Measurements from ENCODE around the gene ID2. TPM values are rescaled to one million over a fixed set of nuclear protein-coding genes. Genes with fewer than 3 reads are reported as not detected.

Gene ID2
- total RNA-seq, 1 experiment from 2014 or later = 249 TPM

DNA sequence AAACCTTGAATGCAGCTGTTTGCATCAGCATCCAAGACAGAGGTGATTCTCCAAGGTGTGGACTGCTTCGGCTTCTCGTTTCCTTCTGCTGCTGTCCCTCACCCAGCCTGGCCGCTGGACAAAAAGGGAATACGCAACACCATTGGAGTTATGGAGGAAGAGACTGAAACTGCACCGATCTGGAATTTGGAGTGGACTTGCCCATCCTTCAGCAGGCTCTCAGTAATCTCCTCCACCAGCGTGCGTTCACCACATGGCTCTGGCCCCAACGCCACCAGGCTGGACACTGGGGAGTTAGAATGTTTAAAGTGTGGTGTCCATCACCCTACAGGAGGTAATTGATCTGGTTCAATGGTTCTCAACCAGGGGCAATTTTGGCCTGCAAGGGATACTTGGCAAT is 41.4 kb upstream of the ID2 start:
- DNase-seq (ENCODE audit: low spot score) = no peak
- ChIA-PET CTCF (no interaction called here), POLR2A (ENCODE audit: low non-redundant PET) (interaction anchor here (0.7 kb wide), 1 partner anchor 96 kb away, joined by 3 read pairs; no protein-coding TSS in a partner anchor)
- Histone ChIP-seq H3K9me3 (ENCODE audit: low read depth, low read length, poor library complexity, severe bottlenecking) (no peaks in the 10 kb centered on the region), H3K27me3 (replicated peaks; ENCODE audit: insufficient read depth, low read depth, low read length, poor library complexity) (no peaks in the 10 kb centered on the region), H3K36me3 (ENCODE audit: insufficient read depth, low read length, poor library complexity, severe bottlenecking) (no peaks in the 10 kb centered on the region), H3K4me1 (ENCODE audit: insufficient read depth, low read length, poor library complexity, severe bottlenecking) (no peaks in the 10 kb centered on the region), H3K4me3 (ENCODE audit: low read depth, low read length, poor library complexity, severe bottlenecking) (no peak overlapping the region), H3K27ac (ENCODE audit: low read depth, low read length, poor library complexity, severe bottlenecking) (no peak overlapping the region)
- TF ChIP-seq EZH2 (IDR thresholded peaks at IDR 0.05; ENCODE audit: borderline replicate concordance, low read depth, low read length, poor library complexity, severe bottlenecking) = no peak
- TF ChIP-seq, protein P1, sequence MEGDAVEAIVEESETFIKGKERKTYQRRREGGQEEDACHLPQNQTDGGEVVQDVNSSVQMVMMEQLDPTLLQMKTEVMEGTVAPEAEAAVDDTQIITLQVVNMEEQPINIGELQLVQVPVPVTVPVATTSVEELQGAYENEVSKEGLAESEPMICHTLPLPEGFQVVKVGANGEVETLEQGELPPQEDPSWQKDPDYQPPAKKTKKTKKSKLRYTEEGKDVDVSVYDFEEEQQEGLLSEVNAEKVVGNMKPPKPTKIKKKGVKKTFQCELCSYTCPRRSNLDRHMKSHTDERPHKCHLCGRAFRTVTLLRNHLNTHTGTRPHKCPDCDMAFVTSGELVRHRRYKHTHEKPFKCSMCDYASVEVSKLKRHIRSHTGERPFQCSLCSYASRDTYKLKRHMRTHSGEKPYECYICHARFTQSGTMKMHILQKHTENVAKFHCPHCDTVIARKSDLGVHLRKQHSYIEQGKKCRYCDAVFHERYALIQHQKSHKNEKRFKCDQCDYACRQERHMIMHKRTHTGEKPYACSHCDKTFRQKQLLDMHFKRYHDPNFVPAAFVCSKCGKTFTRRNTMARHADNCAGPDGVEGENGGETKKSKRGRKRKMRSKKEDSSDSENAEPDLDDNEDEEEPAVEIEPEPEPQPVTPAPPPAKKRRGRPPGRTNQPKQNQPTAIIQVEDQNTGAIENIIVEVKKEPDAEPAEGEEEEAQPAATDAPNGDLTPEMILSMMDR (conservative IDR thresholded peaks at IDR 0.05; ENCODE audit: low read depth, low read length) = no peak
- intact Hi-C loops (cut with micrococcal nuclease; ENCODE audit: unreplicated experiment) = no loop called here
- no TSS peak for BruUV-seq (replicated peaks)

DNA sequence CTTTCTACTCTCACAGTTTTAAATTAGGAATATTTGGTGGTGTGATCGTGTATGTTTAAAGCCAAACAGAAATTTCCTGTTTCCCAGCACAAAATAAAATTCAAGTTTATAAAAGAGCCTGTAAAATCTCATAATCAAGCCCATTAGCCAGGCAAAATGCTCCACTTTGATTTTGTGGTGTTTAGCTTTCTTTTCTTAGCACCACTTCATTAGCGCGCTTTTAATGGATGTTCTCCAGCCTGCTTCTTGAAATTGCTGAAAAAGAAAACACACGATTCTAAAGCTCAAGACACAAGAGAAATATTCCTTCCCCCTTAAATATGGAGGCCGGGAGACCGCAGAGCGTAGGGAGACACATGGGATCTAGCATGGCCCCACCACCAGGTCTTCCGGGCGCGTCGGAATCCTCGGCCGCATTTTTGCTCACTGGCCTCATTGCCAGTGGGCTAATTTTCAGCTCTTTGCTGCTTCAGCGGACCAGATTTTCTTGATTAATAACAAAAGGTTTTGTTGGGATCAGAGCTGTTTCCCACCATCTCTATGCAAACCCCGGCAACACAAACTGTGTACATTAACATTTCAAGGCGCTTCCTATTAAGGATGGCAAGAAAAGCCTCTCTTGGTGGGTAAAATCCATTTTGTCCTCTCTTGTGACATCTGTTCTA is 40.4 kb upstream of the ID2 start:
- Histone ChIP-seq H3K27ac (ENCODE audit: low read depth, low read length, poor library complexity, severe bottlenecking) (no peak overlapping the region), H3K4me1 (ENCODE audit: insufficient read depth, low read length, poor library complexity, severe bottlenecking) (no peaks in the 10 kb centered on the region), H3K4me3 (ENCODE audit: low read depth, low read length, poor library complexity, severe bottlenecking) (no peak overlapping the region), H3K36me3 (ENCODE audit: insufficient read depth, low read length, poor library complexity, severe bottlenecking) (no peaks in the 10 kb centered on the region), H3K27me3 (replicated peaks; ENCODE audit: insufficient read depth, low read depth, low read length, poor library complexity) (no peaks in the 10 kb centered on the region), H3K9me3 (ENCODE audit: low read depth, low read length, poor library complexity, severe bottlenecking) (no peaks in the 10 kb centered on the region)
- ChIA-PET POLR2A (ENCODE audit: low non-redundant PET) (interaction anchor here (0.7 kb wide), 1 partner anchor 1032 kb away, joined by 4 read pairs; no protein-coding TSS in a partner anchor), CTCF (no interaction called here)
- no peak for DNase-seq (ENCODE audit: low spot score)
- intact Hi-C loops (cut with micrococcal nuclease; ENCODE audit: unreplicated experiment) = no loop called here
- TF ChIP-seq, protein P1 (conservative IDR thresholded peaks at IDR 0.05; ENCODE audit: low read depth, low read length) = no peak
- no peak for TF ChIP-seq EZH2 (IDR thresholded peaks at IDR 0.05; ENCODE audit: borderline replicate concordance, low read depth, low read length, poor library complexity, severe bottlenecking)
- BruUV-seq (replicated peaks) = no TSS peak

DNA sequence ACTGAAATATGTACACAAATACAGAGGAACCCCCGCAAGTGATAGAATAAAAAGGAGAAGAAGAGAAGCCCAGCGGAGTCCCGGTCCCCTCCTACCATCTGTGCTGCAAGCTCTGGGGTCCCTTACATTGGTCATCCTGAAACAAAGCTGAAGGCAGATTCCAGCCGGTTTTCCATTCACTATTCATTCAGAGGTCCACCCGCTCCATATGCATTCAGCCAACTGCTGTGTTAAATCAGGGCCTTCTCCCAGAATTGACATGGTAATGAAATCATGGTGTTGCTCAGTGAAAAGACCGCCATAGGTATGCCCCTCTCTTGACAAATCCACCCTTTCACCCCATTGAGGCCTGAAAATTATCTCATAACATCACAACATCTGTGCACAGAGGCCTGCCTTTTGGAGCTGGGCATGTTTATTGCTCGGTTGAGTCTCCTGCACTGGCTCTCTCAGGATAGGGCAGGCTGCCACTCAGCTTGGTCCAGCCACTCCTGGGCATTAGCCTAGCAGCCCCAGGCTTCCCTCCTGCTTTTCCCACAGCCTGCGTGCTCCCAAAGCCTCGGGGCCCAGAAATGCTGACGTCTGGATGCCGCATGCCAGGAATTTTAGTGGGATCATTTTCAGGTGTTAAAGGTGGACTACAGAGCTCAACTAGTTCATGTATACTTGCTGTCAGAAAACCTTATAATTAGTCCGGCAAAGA is 39.3 kb upstream of the ID2 start:
- Histone ChIP-seq H3K9me3 (ENCODE audit: low read depth, low read length, poor library complexity, severe bottlenecking) (no peaks in the 10 kb centered on the region), H3K4me3 (ENCODE audit: low read depth, low read length, poor library complexity, severe bottlenecking) (no peak overlapping the region), H3K4me1 (ENCODE audit: insufficient read depth, low read length, poor library complexity, severe bottlenecking) (no peaks in the 10 kb centered on the region), H3K27ac (ENCODE audit: low read depth, low read length, poor library complexity, severe bottlenecking) (no peak overlapping the region), H3K36me3 (ENCODE audit: insufficient read depth, low read length, poor library complexity, severe bottlenecking) (no peaks in the 10 kb centered on the region), H3K27me3 (replicated peaks; ENCODE audit: insufficient read depth, low read depth, low read length, poor library complexity) (no peaks in the 10 kb centered on the region)
- no peak for DNase-seq (ENCODE audit: low spot score)
- ChIA-PET POLR2A (ENCODE audit: low non-redundant PET) (no interaction called here), CTCF (no interaction called here)
- intact Hi-C loops (cut with micrococcal nuclease; ENCODE audit: unreplicated experiment) = no loop called here
- BruUV-seq (replicated peaks) = no TSS peak
- TF ChIP-seq EZH2 (IDR thresholded peaks at IDR 0.05; ENCODE audit: borderline replicate concordance, low read depth, low read length, poor library complexity, severe bottlenecking) = no peak
- TF ChIP-seq, protein P1 (conservative IDR thresholded peaks at IDR 0.05; ENCODE audit: low read depth, low read length) = no peak
